Activated CD4-positive, alpha-beta T cell treated with anti-CD3 and anti-CD28 coated beads, Interleukin-2, amount 50 U/mL, for 4 hours (primary cell): ENCODE results near the gene OR51B4.
"Not testable (repeated sequence)": the region's sequence is repeated elsewhere in the genome, so short reads cannot be mapped to it uniquely, and the experiment has no call there.

ENCODE experiments used
- DNase-seq, 2 experiments: peaks; one replicate each; pipeline ENCODE4 v3.0.0-alpha.2; 2020

The OR51B4 gene

DNA sequence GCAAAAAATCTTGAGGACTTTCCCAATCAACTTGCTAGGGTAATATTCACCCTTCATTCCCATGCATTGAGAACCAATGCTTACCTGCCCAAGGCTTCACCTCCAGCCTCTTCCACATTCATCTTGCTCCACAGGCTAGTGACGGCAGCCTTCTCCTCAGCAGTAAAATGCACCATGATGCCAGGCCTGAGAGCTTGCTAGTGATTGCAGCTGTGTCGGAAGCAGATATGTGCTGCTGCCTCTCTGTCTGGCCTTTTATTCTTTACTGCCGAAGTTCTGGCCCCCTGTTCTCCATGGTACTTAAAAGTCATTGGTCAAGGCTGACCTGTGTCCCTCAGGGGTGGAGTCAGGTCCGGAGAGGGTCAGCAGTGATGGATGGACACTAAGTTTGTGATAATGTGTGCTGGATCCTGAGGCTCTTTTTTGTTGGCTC lies 32.0 kb downstream of the OR51B4 start, which contains the start of gene HBE1:
Gene HBE1 (minus strand): TSS at position 231 of the 433 bp plus-strand sequence. CDS start 55 bp downstream, at position 176.
- no peak for DNase-seq

DNA sequence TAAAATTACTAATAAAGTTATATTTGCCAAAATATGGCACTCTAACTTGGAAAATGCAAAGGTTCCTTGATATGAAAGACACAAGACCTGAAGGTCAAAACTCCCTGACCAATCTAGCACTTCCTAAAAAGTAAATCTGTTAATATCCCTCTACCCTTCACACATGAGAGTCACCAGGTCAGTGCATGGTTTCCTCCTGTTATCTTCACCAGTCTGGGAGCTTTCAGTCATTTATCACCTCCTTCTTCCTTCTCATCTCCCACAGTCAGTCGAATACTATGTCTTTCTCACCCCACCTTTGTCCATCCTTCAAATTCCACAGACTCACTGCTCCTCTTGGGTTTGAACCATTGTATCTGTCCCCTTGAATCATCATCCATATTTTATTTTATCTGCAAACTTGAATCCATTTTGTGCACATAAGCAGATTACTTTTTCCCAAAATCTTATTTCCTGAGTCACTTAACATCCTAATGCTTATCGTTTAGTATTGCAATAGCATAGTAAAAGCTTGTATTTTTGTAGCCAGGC lies 34.6 kb downstream of the OR51B4 start:
- DNase-seq = no peak

DNA sequence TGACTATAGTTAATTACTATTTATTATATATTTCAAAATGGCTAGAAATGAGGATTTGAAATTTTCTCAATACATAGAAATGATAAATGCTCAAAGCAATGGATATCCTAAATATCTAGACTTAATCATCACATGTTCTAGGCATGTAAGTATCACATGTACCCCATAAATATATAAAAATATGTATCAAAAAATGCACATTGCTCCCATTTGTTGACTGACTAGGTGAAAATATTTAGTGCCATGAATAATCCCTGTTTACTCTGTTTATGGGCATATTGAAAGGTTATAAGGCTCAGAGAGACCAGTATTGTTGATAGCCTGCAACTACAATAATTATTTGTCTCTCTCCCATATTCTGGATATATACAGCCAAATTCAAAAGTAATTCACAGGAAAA lies 35.1 kb downstream of the OR51B4 start:
- DNase-seq = no peak

DNA sequence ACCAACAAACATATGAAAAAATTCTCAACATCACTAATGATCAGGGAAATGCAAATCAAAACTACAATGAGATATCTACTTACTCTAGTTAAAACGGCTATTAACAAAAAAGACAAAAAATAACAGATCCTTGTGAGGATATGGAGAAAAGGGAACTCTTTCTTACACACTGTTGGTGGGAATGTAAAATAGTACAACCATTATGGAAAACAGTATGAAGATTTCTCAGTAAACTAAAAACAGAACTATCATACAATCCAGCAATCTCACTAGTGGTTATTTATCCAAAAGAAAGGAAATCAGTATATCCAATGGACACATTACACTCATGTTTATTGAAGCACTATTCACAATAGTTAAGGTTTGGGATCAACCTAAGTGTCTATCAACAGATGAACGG lies 35.9 kb downstream of the OR51B4 start:
- DNase-seq = no peak

DNA sequence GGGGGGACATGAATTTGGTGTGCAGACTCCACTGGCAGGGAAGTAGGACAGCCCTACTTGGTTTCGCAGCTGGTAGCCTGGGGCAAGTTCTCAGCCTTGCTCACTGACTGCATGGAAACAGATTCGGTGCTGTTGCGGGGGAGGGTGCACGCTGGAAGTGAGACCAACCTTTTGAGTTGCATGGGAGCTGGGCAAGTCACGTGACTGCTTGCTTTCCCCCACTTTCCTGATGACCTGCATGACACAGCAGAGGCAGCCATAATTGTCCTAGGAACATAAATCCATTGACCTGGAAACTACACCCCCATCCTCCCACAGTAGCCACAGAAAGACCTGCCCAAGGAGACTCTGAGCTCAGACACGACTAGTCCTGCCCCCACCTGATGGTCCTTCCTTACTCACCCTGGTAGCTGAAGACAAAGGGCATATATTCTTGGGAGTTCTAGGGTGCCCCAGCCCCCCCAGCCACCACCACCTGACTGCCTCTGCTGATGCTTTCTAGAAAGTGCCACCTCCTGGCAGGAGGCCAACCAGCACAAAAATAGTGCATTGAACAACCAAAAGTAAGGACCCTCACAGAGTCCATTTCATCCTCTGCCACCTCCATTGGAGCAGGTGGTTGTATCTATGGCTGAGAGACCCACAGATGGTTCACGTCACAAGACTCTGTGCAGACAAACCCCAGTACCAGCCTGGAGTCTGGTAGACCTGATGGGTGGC lies 43.0 kb downstream of the OR51B4 start:
- DNase-seq = no peak

DNA sequence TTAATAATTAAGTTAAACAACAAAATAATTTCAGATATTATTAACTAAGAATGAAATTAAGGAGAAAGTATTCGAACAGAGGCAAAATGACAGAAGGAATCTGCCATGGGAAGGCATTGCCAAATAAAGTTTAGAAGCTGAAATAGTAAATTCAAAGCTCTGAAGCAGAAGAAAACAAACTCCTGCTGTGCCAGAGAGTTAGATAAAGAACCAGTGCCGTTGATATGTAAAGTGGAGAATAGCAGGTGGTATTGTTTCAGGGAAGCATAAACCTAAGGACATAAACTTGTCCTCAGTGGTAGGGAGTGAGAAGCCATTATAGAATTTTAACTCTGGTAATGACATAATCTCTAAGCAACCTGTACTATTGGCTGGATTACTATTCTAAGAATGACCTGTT lies 44.5 kb downstream of the OR51B4 start:
- no peak for DNase-seq

DNA sequence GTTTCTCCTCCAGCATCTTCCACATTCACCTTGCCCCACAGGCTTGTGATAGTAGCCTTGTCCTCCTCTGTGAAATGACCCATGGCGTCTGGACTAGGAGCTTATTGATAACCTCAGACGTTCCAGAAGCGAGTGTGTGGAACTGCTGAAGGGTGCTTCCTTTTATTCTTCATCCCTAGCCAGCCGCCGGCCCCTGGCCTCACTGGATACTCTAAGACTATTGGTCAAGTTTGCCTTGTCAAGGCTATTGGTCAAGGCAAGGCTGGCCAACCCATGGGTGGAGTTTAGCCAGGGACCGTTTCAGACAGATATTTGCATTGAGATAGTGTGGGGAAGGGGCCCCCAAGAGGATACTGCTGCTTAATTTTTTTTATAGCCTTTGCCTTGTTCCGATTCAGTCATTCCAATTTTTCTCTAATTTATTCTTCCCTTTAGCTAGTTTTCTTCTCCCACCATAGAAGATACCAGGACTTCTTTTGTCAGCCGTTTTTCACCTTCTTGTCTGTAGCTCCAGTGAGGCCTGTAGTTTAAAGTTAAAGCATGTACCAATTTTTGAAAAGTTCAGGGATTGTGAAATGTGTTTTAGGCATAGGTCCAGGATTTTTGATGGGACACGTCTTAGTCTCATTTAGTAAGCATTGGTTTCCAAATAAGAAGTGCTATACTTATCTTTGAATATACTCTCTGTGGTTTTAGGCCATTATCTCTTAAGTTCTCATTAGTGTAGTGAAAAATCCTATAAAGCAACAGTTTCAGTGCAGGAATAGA lies 46.9 kb downstream of the OR51B4 start, which contains the start of gene HBG2:
Gene HBG2 (minus strand): TSS at position 136 of the 768 bp plus-strand sequence. CDS start 53 bp downstream, at position 83.
- DNase-seq = not testable (repeated sequence)

DNA sequence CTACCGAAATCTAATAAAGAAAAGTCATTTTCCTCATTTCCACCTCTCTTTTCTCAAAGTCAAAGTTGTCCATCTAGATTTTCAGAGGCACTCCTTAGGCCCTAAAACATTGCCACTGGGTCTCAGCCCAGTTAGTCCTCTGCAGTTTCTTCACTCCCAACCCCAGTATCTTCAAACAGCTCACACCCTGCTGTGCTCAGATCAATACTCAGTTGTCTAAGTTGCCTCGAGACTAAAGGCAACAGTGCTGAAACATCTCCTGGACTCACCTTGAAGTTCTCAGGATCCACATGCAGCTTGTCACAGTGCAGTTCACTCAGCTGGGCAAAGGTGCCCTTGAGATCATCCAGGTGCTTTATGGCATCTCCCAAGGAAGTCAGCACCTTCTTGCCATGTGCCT lies 47.7 kb downstream of the OR51B4 start:
- not testable (repeated sequence) for DNase-seq

DNA sequence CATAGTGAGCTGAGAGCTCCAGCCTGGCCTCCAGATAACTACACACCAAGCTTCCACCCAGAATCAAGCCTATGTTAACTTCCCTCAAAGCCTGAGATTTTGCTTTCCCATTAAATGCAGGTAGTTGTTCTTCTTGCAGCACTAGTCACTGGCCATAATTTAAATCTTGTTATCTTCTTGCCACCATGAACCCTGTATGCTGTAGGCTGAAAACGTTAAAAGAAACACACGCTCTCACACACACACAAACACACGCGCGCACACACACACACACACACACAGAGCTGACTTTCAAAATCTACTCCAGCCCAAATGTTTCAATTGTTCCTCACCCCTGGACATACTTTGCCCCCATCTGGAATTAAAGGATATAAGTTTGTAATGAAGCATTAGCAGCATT lies 48.3 kb downstream of the OR51B4 start:
- DNase-seq = not testable (repeated sequence)

DNA sequence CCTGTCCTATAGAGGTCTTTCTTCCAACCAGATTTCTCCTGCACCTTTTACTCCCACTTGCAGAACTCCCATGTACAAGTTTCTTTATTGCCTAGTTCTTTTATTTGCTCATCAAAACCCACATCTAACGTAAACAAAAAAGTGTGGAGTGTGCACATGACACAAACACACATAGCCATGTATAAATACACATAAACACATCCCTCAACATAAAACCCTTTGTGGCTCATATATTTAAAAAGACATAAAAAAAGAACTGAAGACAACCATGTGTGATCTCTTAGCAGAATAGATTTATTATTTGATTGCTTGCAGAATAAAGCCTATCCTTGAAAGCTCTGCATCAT lies 48.9 kb downstream of the OR51B4 start:
- no peak for DNase-seq

DNA sequence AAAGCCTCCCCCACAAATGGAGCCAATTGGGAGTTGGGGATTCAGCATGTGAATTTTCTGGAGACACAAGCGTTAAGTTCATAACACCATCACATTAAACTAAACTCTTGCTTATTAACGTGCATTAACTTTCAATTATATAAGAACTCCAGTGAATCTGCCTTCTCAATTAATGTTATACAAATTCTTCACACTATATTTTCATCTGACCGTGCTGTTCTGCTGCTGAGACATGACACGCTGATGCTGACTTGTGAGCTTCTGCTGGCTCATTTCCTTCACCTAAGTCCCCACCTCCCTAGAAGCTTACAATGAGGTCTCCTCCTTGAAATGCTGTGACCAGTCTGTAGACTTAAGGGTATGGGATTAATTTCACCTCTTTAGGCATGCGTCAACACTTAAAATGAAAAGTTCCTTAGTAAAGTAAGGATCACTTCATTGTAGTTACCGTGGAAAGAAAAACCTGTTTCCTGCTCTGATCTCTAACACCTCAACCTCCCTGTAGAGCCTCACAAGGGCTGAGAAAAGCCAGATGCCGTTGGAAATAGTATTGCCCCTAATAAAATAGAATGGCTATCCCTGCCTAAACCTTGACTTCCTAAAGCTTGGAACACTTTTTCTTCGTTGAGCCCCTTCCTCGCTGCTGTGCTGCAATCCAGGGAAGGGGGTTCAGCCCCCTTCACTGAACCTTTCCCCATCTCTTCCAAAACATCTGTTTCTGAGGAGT lies 49.4 kb downstream of the OR51B4 start:
- no peak for DNase-seq

DNA sequence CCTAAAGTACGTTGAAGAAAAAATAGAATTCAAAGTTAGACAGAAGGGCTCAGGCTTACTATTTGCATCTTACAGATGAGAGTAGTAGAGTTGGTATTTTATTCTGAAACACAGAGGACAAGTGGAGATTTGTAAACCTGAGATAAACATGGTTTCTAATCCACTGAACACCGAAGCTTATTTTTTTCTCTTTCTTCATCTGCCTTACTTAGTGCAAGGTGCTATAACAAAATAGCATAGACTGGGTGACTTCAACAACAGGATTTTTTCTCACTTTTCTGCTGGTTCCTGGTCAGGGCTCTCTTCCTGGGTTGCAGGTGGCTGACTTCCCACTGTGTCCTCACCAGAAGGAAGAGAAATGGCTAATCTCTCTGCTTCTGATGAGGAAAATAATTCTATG lies 50.0 kb downstream of the OR51B4 start:
- DNase-seq = no peak
